Measurements from ENCODE around the gene C6orf89. TPM values are rescaled to one million over a fixed set of nuclear protein-coding genes. Genes with fewer than 3 reads are reported as not detected.

C6orf89 gene
- total RNA-seq, 2 donors from 2014 or later = 31.6 to 31.9 TPM

- peak overlapping the region in 1 of 2 donors; percentile 32 for H3K27ac Mint-ChIP-seq
- H3K36me3 Mint-ChIP-seq = peaks cover 29 to 35% of the 10 kb centered on the region in 2 donors
- ATAC-seq (no peak), DNase-seq (ENCODE audit: low spot score in 2 of 2) (no peak)
- no peaks in the 10 kb centered on the region for H3K9me3 Mint-ChIP-seq
Measured at GRCh38 chr6:36848658-36849441, 36.9 kb upstream of the C6orf89 start.

GRCh38 chr6:36850021-36850420 is 35.7 kb upstream of the C6orf89 start:
- ATAC-seq = no peak
- Mint-ChIP-seq H3K27ac (no peak overlapping the region), H3K9me3 (no peaks in the 10 kb centered on the region), H3K36me3 (peaks cover 29 to 41% of the 10 kb centered on the region in 2 donors)
- no peak for DNase-seq (ENCODE audit: low spot score in 2 of 2)

GRCh38 chr6:36851149-36851614 is 34.6 kb upstream of the C6orf89 start:
- Mint-ChIP-seq H3K9me3 (no peaks in the 10 kb centered on the region), H3K36me3 (peaks cover 30 to 41% of the 10 kb centered on the region in 2 donors), H3K27ac (no peak overlapping the region)
- peak in 1 of 2 donors; percentile 41 for DNase-seq (ENCODE audit: low spot score in 2 of 2)
- no peak for ATAC-seq

- DNase-seq (ENCODE audit: low spot score in 2 of 2) = no peak
- no peaks in the 10 kb centered on the region for H3K9me3 Mint-ChIP-seq
- peaks cover 35 to 41% of the 10 kb centered on the region in 2 donors for H3K36me3 Mint-ChIP-seq
- ATAC-seq = no peak
- H3K27ac Mint-ChIP-seq = peak overlapping the region in 1 of 2 donors; percentile 37
Measured at GRCh38 chr6:36851626-36852025, 34.1 kb upstream of the C6orf89 start.

- no peaks in the 10 kb centered on the region for H3K9me3 Mint-ChIP-seq
- H3K36me3 Mint-ChIP-seq = peaks cover 36 to 41% of the 10 kb centered on the region in 2 donors
- ATAC-seq (no peak), DNase-seq (ENCODE audit: low spot score in 2 of 2) (no peak)
- H3K27ac Mint-ChIP-seq = peak overlapping the region; percentile 60 to 81
Measured at GRCh38 chr6:36852481-36853147, 33.1 kb upstream of the C6orf89 start.

DNA sequence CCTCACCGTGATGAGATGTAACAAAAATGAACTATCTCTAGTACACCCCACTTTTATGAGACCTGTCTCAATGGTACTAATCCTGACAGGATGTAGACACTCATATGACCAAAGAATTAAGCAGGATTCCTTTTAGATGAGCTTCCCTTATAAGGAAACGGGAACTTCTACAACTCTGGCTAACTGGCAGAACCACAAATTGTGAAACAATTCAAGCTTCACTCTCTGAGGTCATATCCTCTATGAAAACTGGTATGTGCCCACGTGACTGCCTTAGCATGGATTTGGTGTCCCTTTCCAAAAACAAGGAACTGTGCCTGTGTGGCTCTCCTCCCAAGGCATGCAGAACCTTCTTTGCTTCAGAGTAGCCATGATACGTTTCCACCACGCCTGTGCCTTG is 32.4 kb upstream of the C6orf89 start:
- DNase-seq (ENCODE audit: low spot score in 2 of 2) (no peak), ATAC-seq (no peak)
- Mint-ChIP-seq H3K36me3 (peaks cover 36 to 41% of the 10 kb centered on the region in 2 donors), H3K27ac (peak overlapping the region; percentile 60 to 81), H3K9me3 (no peaks in the 10 kb centered on the region)

DNA sequence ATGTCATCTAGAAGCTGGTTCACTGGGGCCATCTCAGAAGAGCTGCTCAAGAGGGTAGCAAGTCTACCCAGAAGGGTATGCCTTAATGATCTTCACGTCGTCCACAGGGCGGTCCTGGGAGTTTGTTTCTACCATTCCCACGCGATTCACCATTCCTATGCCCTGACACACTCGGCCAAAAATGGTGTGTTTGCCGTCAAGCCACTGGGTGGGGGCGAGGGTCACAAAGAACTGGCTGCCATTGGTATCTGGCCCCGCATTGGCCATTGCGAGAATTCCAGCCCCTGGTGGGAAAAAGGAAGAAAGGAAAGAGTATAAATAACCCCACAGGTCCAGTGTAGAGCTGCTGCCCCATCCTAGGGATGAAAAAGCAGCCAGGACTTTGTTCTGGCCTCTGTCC is 30.0 kb upstream of the C6orf89 start:
- DNase-seq (ENCODE audit: low spot score in 2 of 2) = no peak
- Mint-ChIP-seq H3K9me3 (no peaks in the 10 kb centered on the region), H3K36me3 (peaks cover 27 to 38% of the 10 kb centered on the region in 2 donors)

GRCh38 chr6:36856277-36856676 is 29.5 kb upstream of the C6orf89 start:
- peak overlapping the region in 1 of 2 donors; percentile 56 for H3K27ac Mint-ChIP-seq
- ATAC-seq = no peak
- DNase-seq (ENCODE audit: low spot score in 2 of 2) = no peak
- no peaks in the 10 kb centered on the region for H3K9me3 Mint-ChIP-seq
- peaks cover 22 to 32% of the 10 kb centered on the region in 2 donors for H3K36me3 Mint-ChIP-seq

More for the DNA sequence above, 30.0 kb upstream of the C6orf89 start:
- no peak overlapping the region for H3K27ac Mint-ChIP-seq
- no peak for ATAC-seq

DNA sequence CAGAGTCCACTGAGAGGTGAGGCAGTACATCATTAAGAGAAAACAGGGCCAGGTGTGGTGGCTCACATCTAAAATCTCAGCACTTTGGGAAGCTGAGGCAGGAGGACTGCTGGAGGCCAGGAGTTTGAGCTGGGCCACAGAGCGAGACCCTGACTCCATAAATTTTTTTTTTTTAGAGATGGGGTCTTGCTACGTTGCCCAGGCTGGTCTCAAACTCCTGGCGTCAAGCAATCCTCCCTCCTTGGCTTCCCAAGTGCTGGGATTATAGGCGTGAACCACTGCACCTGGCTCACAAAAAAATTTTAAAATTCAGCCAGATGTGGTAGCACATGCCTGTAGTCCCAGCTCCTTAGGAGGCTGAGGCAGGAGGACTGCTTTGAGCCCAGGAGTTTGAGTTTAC is 28.4 kb upstream of the C6orf89 start:
- Mint-ChIP-seq H3K36me3 (peaks cover 15 to 25% of the 10 kb centered on the region in 2 donors), H3K9me3 (no peaks in the 10 kb centered on the region), H3K27ac (no peak overlapping the region)
- ATAC-seq = no peak
- no peak for DNase-seq (ENCODE audit: low spot score in 2 of 2)

- Mint-ChIP-seq H3K9me3 (no peaks in the 10 kb centered on the region), H3K27ac (no peak overlapping the region), H3K36me3 (peaks cover 18% of the 10 kb centered on the region in 2 donors)
- no peak for ATAC-seq
- no peak for DNase-seq (ENCODE audit: low spot score in 2 of 2)
Measured at GRCh38 chr6:36858407-36858981, 27.3 kb upstream of the C6orf89 start.

DNA sequence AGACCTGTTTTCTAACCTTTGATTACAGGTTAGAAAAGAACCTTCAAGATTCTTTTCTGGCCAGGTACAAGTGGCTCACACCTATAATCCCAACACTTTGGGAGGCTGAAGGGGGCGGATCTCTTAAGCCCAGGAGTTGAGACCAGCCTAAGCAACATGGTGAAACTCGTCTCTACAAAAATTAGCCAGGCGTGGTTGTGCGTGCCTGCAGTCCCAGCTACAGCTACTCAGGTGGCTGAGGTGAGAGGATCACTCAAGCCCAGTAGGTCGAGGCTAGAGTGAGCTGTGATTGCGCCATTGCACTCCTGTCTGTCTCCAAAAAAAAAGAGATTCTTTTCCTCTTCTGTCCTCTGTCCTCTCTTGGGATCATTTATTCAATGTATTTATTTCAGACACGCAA is 25.6 kb upstream of the C6orf89 start:
- ATAC-seq = no peak
- H3K9me3 Mint-ChIP-seq = no peaks in the 10 kb centered on the region
- H3K27ac Mint-ChIP-seq = no peak overlapping the region
- H3K36me3 Mint-ChIP-seq = peaks cover 25 to 29% of the 10 kb centered on the region in 2 donors
- DNase-seq (ENCODE audit: low spot score in 2 of 2) = no peak

GRCh38 chr6:36862164-36862847 is 23.4 kb upstream of the C6orf89 start:
- H3K36me3 Mint-ChIP-seq = peaks cover 33 to 36% of the 10 kb centered on the region in 2 donors

GRCh38 chr6:36862848-36863382 is 22.8 kb upstream of the C6orf89 start:
- H3K36me3 Mint-ChIP-seq = peaks cover 40 to 42% of the 10 kb centered on the region in 2 donors
- ATAC-seq = no peak
- no peak for DNase-seq (ENCODE audit: low spot score in 2 of 2)
- no peaks in the 10 kb centered on the region for H3K9me3 Mint-ChIP-seq
- peak overlapping the region; percentile 16 to 29 for H3K27ac Mint-ChIP-seq

More at GRCh38 chr6:36862164-36862847, 23.4 kb upstream of the C6orf89 start:
- no peak for ATAC-seq
- Mint-ChIP-seq H3K27ac (peak overlapping the region in 1 of 2 donors; percentile 58), H3K9me3 (no peaks in the 10 kb centered on the region)
- no peak for DNase-seq (ENCODE audit: low spot score in 2 of 2)

DNA sequence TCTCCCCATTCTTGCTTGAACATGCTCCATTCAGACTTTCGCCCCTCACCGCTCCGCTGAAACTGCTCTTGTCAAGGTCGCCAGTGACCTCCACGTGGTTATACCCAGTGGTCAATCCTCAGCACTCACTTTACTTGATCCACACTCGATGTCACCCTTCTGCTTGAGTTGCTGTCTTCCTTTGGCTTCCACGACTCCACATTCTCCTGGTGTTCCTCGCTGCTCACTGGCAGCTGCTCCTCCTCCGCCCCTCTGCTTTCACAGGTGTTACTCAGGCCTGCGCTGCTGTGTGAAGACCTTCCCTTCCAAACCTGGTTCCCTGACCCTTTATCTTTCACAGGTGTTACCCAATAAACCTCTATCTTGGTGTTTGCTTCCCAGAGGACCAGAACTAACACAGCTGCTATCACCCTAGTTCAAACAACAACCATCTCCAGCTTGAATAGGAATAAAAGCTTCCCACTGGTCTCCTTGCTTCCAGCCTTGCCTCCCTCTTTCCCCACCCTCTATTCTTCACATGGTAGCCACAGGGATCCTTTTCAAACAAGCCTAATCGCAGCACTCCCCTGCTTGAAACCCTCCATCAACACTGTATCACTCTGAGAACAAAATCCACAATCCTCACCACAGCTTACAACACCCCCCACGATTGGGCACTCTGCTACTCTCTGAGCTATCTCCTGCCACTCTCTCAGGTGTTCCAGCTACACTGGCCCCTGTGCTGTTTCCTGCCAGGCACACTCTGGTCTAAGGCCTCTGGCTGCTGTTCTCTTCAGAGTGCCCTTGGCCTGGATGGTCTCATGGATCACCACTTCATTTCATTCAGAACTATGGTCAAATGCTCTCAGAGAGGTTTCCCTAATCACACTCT is 21.8 kb upstream of the C6orf89 start:
- no peak for ATAC-seq
- Mint-ChIP-seq H3K9me3 (no peaks in the 10 kb centered on the region), H3K36me3 (peaks cover 45 to 46% of the 10 kb centered on the region in 2 donors), H3K27ac (peak overlapping the region; percentile 17 to 29)
- DNase-seq (ENCODE audit: low spot score in 2 of 2) = no peak

GRCh38 chr6:36865835-36866234 is 19.9 kb upstream of the C6orf89 start:
- H3K36me3 Mint-ChIP-seq = peaks cover 47 to 59% of the 10 kb centered on the region in 2 donors
- ATAC-seq (no peak), DNase-seq (ENCODE audit: low spot score in 2 of 2) (no peak)
- no peaks in the 10 kb centered on the region for H3K9me3 Mint-ChIP-seq
- peak overlapping the region; percentile 45 to 88 for H3K27ac Mint-ChIP-seq
